NT2/D1 (cell line): Measurements from ENCODE around the gene FIGNL1.
"Not testable (repeated sequence)": the region's sequence is repeated elsewhere in the genome, so short reads cannot be mapped to it uniquely, and the experiment has no call there.

Experiments
- DNase-seq: peaks from one replicate; pipeline ENCODE4 v3.0.0-alpha.2; 2011; ENCODE audit warnings: low read depth, low spot score
- H3K27me3 ChIP-seq: 2 replicates; pipeline ENCODE4 v1.6.0; 2011; ENCODE audit warnings: mild to moderate bottlenecking; ENCODE audit not compliant: insufficient read length, insufficient read depth
- H3K36me3 ChIP-seq: 2 replicates; pipeline ENCODE4 v1.6.1; 2011; ENCODE audit warnings: mild to moderate bottlenecking, low read length, mixed read lengths; ENCODE audit not compliant: insufficient read depth, insufficient read length
- H3K4me1 ChIP-seq: 2 replicates; pipeline ENCODE4 v1.5.1; 2011; ENCODE audit not compliant: insufficient read depth, insufficient read length
- H3K4me3 ChIP-seq: 2 replicates; pipeline ENCODE4 v1.5.1; 2011; ENCODE audit warnings: low read depth; ENCODE audit not compliant: insufficient read length
- H3K9ac ChIP-seq: 2 replicates; pipeline ENCODE4 v1.6.0; 2011; ENCODE audit warnings: low read depth; ENCODE audit not compliant: insufficient read length
- H3K9me3 ChIP-seq: 2 replicates; pipeline ENCODE4 v1.5.1; 2011; ENCODE audit warnings: mild to moderate bottlenecking, low read length; ENCODE audit not compliant: insufficient read depth
- SUZ12 ChIP-seq: IDR thresholded peaks from 2 replicates; pipeline ENCODE4 v1.6.1; 2011; ENCODE audit not compliant: insufficient read length, insufficient read depth; ENCODE audit errors: extremely low read depth
- YY1 ChIP-seq: IDR thresholded peaks from 2 replicates; pipeline ENCODE4 v1.6.1; 2011; ENCODE audit not compliant: insufficient read length, insufficient read depth
- ZNF274 ChIP-seq: IDR thresholded peaks from 2 replicates; pipeline ENCODE4 v1.6.1; 2011; ENCODE audit warnings: mild to moderate bottlenecking, low read depth, low read length

Gene FIGNL1

DNA sequence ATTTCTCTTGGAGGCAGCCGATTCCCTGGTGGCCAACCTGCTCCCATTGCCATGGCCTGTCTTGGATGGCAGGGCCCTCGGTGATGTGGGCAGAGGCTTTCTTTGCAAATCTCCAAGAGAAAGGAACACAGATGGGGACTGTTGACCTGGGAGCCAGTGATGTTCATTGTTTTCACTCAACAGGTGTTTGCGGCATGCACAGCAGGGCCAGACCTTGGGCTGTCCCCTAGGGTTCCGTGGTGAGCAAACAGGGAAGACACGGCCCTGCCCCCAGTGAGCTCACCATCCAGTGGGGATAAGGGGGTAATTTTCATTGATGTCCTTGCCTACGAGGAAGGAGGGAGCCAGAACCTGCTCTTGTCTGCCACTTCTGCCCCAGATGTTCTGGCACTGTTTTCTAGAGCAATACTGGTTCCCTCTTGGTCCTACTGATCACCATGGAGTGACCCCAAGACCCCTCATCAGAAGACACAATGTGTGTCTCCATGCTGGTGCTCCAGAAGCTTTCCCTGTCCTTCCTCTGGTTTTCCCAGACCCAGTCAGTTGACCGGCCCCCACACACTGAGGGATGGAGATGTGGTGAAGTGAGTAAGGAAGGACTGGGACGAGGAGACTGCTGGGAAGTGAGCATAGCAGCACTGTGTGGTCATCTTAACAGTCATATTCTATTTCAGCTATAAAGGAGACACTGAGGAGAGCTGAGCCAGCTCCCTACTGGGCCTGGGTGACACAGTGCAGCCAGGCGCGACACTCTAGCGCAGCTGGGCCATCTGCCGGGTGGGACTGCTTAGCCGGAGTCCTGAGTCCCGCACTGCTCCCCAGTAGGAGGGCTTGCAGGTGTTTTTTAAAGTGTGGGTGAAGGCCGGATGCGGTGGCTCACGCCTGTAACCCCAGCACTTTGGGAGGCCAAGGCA, 20.4 kb upstream of the FIGNL1 start:
- H3K36me3 ChIP-seq, result no peaks in the 10 kb centered on the region
- no peaks in the 10 kb centered on the region for H3K9me3 ChIP-seq
- H3K4me1 ChIP-seq, result peaks cover 3% of the 10 kb centered on the region
- TF ChIP-seq ZNF274 (no peak), SUZ12 (no peak), YY1 (no peak)
- H3K27me3 ChIP-seq, result peaks cover 25% of the 10 kb centered on the region
- no peak for DNase-seq
- H3K4me3 ChIP-seq, result no peak overlapping the region
- no peak overlapping the region for H3K9ac ChIP-seq

DNA sequence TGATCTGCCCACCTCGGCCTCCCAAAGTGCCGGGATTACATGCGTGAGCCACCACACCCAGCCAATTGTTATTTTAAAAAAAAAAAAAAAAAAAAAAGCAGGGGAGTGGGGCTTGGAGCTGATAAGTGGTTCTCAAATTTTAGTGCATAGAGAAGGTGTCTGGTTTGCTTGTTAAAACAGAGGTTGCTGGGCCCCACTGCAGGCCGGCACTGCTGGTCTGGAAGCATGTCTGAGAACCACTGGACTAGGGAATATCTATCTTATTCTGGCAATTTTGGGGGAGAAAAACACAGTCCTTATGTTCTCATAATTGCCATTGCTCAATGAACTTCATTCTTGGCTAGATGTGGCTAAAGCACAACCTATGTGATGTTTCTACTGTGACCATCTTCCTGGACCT, 19.0 kb upstream of the FIGNL1 start:
- DNase-seq, result no peak

DNA sequence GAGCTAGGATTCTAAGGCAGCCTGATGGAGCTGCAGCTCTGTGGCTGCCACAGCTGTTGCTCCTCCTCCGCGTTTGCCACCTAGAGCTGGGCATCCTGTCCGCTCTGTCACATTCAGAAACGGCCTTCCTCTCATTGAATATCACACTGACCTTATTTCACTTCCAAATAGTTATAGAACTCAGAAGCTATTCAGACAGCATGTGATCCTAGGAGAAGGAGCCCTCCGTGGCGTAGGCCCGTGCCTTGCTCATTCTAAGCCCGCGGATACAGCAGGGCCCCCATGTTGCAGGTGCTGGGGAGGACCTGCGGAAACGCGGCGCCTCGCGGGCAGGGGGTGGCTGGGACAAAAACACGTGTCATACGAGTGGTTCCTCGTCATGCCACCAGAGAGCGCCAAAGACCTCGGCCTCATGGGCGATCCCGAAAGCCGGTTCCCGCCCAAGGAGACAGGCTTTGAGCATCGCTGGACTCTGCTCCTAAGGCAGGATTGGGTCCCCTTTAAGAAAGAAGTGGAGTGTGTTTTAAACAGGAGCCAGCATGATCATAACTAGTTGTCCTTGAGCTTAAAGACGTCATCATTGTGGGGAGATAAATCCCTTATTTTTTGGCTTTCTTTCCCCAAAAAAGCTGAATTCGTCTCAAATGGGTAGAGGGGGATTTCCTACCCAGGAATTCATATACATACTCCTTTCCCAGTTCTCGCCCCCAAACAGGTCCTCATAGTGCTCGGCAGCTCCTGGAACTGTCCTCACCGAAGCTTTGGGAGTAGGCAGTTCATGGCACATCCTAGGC, 17.9 kb upstream of the FIGNL1 start:
- H3K27me3 ChIP-seq, result peaks cover 25% of the 10 kb centered on the region
- no peak for TF ChIP-seq YY1
- no peak for TF ChIP-seq SUZ12
- no peaks in the 10 kb centered on the region; the same call in 1 of the 2 replicates for H3K9me3 ChIP-seq
- no peak overlapping the region for H3K4me3 ChIP-seq
- no peaks in the 10 kb centered on the region for H3K36me3 ChIP-seq
- H3K4me1 ChIP-seq, result peaks cover 3% of the 10 kb centered on the region
- DNase-seq, result peak; percentile 84
- peak overlapping the region; percentile 33 for H3K9ac ChIP-seq

More for the DNA sequence above, 19.0 kb upstream of the FIGNL1 start:
- Histone ChIP-seq H3K4me3 (no peak overlapping the region), H3K27me3 (peaks cover 25% of the 10 kb centered on the region), H3K9me3 (no peaks in the 10 kb centered on the region), H3K4me1 (peaks cover 3% of the 10 kb centered on the region), H3K9ac (no peak overlapping the region), H3K36me3 (no peaks in the 10 kb centered on the region)
- TF ChIP-seq ZNF274 (no peak), YY1 (no peak), SUZ12 (no peak)

DNA sequence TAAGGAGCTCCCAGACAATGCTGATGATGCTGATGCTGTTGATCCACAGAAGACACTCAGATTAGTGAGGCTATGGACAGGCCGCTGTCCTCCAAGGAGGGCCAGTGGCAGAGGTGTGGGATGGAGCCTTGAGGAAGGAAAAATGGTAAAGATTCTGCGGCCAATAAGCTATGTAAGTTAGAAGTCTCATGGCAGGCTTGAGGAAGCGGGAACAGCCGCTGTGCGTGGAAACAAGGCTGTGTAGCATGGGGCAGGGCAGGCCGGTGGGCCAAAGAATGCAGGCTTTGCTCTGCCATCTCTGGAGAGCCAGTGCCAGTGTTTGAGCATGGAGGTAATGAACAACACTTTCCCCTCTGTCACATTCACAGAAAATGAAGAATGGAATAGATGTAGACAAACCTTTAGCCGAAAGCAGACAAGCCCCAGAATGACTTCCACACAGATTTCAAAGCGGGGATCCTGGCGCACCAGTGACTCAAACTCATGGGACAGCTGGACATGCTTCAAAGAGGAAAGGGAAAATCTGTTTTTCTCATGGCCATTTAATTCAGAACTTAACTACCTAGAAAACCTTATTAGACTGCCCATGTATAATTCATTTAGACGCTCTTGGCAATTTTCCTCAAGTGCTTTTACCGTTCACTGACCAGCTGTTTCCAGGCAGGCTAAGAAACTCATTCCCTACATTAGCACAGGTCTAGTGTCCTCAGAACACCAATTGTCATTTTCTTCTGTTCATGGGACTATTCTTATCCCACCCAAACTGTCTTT, 16.9 kb upstream of the FIGNL1 start:
- no peak overlapping the region for H3K4me3 ChIP-seq
- TF ChIP-seq YY1 (no peak), ZNF274 (no peak), SUZ12 (no peak)
- H3K4me1 ChIP-seq, result peaks cover 3% of the 10 kb centered on the region
- no peaks in the 10 kb centered on the region for H3K36me3 ChIP-seq
- H3K9ac ChIP-seq, result no peak overlapping the region
- DNase-seq, result no peak
- peaks cover 25% of the 10 kb centered on the region for H3K27me3 ChIP-seq
- H3K9me3 ChIP-seq, result no peaks in the 10 kb centered on the region; the same call in 1 of the 2 replicates

DNA sequence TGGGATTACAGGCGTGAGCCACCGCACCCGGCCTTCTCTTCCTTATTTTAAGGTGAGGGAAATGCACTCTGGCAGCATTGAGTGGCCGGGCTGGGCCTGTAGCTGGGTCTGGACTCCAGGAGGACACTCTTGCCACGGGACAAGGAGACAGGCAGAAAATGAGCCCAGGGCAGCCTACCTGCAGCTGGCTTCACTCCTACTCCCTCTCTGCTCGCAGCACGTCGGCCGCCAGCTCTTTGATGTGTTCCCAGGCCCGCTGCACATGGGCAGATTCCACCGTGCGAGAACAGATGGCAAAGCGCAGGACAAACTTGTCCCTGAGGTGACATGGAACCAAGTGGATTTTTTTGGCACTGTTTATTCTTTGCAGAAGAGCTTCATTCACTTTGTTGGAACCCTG, 12.9 kb upstream of the FIGNL1 start:
- H3K9ac ChIP-seq, result no peak overlapping the region
- H3K4me3 ChIP-seq, result no peak overlapping the region
- H3K4me1 ChIP-seq, result peaks cover 3% of the 10 kb centered on the region
- no peak for TF ChIP-seq YY1
- peaks cover 17% of the 10 kb centered on the region for H3K27me3 ChIP-seq
- no peaks in the 10 kb centered on the region for H3K36me3 ChIP-seq
- H3K9me3 ChIP-seq, result peaks cover 6% of the 10 kb centered on the region; the same call in 1 of the 2 replicates
- no peak for DNase-seq

DNA sequence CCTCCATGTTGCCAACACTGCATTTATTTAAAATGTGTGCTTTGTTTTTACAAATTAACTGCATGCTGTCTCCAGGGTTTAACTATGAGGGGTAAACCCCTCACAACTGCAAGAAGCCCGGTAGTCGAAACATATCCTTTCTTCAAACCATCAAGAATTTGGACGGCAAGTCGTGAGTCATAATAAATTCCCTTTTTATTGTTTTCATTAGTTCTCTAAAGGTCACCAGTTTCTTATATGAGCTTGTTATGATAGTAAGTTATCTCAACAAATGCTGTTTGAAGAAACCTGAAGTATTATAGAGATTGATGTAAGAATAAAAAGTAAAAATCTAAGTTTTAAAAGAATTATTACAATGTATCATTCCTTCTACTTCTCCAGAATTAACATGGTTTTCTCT, 12.2 kb upstream of the FIGNL1 start:
- DNase-seq, result no peak
- Histone ChIP-seq H3K4me1 (no peaks in the 10 kb centered on the region), H3K4me3 (no peak overlapping the region), H3K36me3 (no peaks in the 10 kb centered on the region), H3K9me3 (peaks cover 6% of the 10 kb centered on the region; the same call in 1 of the 2 replicates), H3K27me3 (peaks cover 10% of the 10 kb centered on the region), H3K9ac (no peak overlapping the region)
- TF ChIP-seq YY1 (no peak), SUZ12 (no peak), ZNF274 (no peak)

DNA sequence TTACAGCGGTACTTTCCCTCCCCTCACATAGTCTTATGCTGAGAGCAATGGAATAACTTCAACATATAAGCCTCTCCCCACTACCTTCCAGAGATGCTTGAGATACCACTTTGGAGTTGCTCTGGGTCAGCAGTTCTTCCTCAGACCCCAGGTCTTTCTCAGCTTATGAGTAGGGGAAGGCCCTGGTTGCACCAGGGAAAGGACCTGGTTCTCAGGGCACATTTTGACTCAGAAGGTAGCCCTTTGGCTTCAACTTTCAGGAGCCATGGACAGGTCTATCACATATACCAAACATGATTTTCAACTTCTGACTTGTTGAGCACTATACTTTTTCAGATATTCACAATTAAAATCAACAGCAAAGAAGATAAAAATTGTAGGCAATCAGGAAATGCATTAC, 11.5 kb upstream of the FIGNL1 start:
- Histone ChIP-seq H3K9me3 (peaks cover 6% of the 10 kb centered on the region; the same call in 1 of the 2 replicates), H3K4me3 (no peak overlapping the region), H3K36me3 (no peaks in the 10 kb centered on the region), H3K9ac (no peak overlapping the region), H3K27me3 (peaks cover 4% of the 10 kb centered on the region), H3K4me1 (no peaks in the 10 kb centered on the region)
- DNase-seq, result no peak
- TF ChIP-seq YY1 (no peak), SUZ12 (no peak), ZNF274 (no peak)

DNA sequence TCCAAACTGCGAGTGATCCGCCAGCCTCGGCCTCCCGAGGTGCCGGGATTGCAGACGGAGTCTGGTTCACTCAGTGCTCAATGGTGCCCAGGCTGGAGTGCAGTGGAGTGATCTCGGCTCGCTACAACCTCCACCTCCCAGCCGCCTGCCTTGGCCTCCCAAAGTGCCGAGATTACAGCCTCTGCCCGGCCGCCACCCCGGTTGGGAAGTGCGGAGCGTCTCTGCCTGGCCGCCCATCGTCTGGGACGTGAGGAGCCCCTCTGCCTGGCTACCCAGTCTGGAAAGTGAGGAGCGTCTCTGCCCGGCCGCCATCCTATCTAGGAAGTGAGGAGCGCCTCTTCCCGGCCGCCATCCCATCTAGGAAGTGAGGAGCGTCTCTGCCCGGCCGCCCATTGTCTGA, 9.0 kb upstream of the FIGNL1 start:
- not testable (repeated sequence) for H3K4me1 ChIP-seq, H3K9me3 ChIP-seq, H3K4me3 ChIP-seq, H3K27me3 ChIP-seq, DNase-seq, H3K36me3 ChIP-seq, H3K9ac ChIP-seq

DNA sequence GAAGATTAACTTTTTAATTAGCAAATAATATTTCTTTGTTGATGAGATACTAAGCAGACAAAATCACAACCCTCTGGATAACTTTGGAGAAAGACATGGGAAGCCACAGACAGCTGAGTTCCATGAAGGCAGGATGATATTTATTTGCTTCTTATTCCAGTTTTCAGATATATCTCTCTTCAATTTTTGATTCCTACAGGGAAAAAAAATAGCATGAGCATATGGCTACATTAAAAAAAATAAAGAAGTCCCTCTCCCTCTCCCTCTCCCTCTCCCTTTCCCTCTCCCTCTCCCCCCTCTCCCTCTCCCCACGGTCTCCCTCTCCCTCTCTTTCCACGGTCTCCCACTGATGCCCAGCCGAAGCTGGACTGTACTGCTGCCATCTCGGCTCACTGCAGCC, 8.5 kb upstream of the FIGNL1 start:
- not testable (repeated sequence) for H3K27me3 ChIP-seq, DNase-seq, H3K9ac ChIP-seq, H3K36me3 ChIP-seq, H3K4me1 ChIP-seq, H3K9me3 ChIP-seq, H3K4me3 ChIP-seq
